Measurements from ENCODE around the gene LRP4. TPM values are rescaled to one million over a fixed set of nuclear protein-coding genes. Genes with fewer than 3 reads are reported as not detected.
"Not testable (repeated sequence)": the region's sequence is repeated elsewhere in the genome, so short reads cannot be mapped to it uniquely, and the experiment has no call there.

Gene LRP4, protein sequence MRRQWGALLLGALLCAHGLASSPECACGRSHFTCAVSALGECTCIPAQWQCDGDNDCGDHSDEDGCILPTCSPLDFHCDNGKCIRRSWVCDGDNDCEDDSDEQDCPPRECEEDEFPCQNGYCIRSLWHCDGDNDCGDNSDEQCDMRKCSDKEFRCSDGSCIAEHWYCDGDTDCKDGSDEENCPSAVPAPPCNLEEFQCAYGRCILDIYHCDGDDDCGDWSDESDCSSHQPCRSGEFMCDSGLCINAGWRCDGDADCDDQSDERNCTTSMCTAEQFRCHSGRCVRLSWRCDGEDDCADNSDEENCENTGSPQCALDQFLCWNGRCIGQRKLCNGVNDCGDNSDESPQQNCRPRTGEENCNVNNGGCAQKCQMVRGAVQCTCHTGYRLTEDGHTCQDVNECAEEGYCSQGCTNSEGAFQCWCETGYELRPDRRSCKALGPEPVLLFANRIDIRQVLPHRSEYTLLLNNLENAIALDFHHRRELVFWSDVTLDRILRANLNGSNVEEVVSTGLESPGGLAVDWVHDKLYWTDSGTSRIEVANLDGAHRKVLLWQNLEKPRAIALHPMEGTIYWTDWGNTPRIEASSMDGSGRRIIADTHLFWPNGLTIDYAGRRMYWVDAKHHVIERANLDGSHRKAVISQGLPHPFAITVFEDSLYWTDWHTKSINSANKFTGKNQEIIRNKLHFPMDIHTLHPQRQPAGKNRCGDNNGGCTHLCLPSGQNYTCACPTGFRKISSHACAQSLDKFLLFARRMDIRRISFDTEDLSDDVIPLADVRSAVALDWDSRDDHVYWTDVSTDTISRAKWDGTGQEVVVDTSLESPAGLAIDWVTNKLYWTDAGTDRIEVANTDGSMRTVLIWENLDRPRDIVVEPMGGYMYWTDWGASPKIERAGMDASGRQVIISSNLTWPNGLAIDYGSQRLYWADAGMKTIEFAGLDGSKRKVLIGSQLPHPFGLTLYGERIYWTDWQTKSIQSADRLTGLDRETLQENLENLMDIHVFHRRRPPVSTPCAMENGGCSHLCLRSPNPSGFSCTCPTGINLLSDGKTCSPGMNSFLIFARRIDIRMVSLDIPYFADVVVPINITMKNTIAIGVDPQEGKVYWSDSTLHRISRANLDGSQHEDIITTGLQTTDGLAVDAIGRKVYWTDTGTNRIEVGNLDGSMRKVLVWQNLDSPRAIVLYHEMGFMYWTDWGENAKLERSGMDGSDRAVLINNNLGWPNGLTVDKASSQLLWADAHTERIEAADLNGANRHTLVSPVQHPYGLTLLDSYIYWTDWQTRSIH (N-terminal part only)
- 6.1 and 9.9 TPM in 2 replicates for total RNA-seq

DNA sequence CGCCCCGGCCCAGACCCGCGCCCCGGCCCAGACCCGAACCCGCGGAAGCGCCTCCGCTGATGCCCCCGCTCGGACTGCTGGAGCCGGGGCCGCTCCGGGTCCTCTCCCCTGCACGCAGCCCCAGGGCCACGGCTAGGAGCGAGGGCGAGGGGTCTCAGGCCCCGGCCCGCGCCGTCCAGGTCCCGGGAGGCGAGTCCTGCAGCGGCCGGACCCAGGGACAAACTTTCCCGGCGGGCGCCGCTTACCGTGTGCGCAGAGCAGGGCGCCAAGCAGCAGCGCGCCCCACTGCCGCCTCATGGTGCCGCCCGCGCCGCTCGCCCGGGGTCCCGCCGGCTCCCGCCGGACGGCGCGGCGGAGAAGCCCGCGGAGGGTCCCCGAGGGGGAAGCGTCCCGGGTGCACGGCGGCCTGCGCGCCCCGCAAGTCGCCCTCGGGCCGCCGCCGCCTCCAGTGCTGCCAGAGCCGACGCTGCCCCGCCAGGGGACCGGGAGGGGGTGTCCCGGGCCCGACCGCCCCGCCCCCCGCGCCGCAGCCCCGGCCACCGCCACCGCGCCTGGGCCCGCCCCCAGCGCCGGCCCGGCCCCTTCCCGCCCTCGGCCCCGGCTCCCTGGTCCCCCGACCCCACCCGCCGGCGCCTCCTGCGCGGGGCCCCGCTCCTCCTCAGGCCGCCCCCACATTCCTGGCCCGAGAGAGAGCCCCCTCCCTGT is at the start of gene LRP4:
Gene LRP4, minus strand, starts transcription at position 468 of the 705 bp plus-strand sequence. Its CDS starts 171 bp downstream, at position 297.
- TF ChIP-seq CTCF (IDR thresholded peaks at IDR 0.05; ENCODE audit: insufficient read depth, low read length, poor library complexity, severe bottlenecking), result no peak
- H3K27me3 ChIP-seq (ENCODE audit: control insufficient read depth, insufficient read depth, low read length), result no peaks in the 10 kb centered on the region
- H3K36me3 ChIP-seq (ENCODE audit: control insufficient read depth, insufficient read depth, low read length), result no peaks in the 10 kb centered on the region
- DNase-seq (ENCODE audit: low read depth), result no peak
- peak within 1 kb of the TSS; percentile 63 for H3K4me3 ChIP-seq (ENCODE audit: low read depth, low read length)

DNA sequence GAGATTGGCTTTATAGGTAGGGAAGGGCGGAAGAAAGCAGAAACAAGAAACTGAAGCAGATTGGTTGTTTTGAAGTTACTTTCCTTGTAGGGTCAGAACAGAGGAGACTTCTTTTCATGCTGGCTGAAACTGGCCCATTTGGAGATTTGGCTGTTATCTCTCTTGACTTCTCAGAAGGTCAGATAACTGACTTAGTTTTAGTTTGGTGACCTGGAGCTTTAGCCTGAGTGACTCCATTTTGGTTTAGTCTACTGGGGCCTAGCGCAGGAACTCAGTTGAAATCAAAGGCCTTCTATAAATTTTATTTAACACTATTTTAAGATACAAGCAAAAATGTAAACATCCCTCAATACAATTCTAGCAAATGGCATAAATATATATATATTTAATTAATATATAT is 49.6 kb upstream of the LRP4 start:
- Histone ChIP-seq H3K36me3 (ENCODE audit: control insufficient read depth, insufficient read depth, low read length) (no peaks in the 10 kb centered on the region), H3K27me3 (ENCODE audit: control insufficient read depth, insufficient read depth, low read length) (no peaks in the 10 kb centered on the region), H3K4me3 (ENCODE audit: low read depth, low read length) (no peak overlapping the region)
- no peak for DNase-seq (ENCODE audit: low read depth)
- TF ChIP-seq CTCF (IDR thresholded peaks at IDR 0.05; ENCODE audit: insufficient read depth, low read length, poor library complexity, severe bottlenecking), result no peak

DNA sequence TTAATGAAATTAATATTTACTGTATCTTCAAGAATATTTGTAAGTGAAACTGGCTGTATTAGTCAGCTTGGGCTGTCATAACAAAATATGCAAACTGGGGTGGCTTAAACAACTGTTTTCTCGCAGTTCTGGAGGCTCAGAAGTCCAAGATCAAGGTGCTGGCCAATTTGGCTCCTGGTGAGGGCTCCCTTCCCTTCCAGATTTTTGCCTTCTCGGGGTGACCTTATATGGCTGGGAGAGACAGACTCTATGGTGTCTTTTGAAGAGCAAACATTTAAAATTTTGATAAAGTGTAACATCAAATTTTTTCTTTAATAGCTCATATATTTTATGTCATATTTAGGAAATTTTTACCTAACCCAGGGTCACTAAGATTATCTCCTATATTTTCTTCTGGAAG is 48.4 kb upstream of the LRP4 start:
- no peaks in the 10 kb centered on the region for H3K27me3 ChIP-seq (ENCODE audit: control insufficient read depth, insufficient read depth, low read length)
- H3K36me3 ChIP-seq (ENCODE audit: control insufficient read depth, insufficient read depth, low read length), result no peaks in the 10 kb centered on the region
- H3K4me3 ChIP-seq (ENCODE audit: low read depth, low read length), result no peak overlapping the region
- no peak for TF ChIP-seq CTCF (IDR thresholded peaks at IDR 0.05; ENCODE audit: insufficient read depth, low read length, poor library complexity, severe bottlenecking)
- no peak for DNase-seq (ENCODE audit: low read depth)

DNA sequence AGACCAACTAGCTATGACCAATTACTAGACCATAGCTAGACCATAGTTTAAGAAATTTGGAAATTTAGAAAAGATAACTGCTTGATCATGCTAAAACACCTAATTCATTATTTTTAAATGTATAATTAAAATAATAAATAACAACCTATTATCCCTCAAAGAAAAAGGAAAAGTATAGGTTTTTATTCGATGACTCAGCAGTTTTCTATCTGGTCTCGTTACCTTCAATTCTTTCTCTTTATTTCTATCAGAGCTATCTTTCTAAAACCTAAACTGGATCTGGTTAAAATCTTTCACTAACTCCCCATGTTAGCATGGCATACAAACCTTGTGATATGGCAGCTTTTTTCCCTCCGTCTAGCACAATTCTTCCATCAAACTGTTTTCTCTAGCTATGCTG is 45.5 kb upstream of the LRP4 start:
- DNase-seq (ENCODE audit: low read depth), result no peak
- Histone ChIP-seq H3K27me3 (ENCODE audit: control insufficient read depth, insufficient read depth, low read length) (no peaks in the 10 kb centered on the region), H3K4me3 (ENCODE audit: low read depth, low read length) (no peak overlapping the region), H3K36me3 (ENCODE audit: control insufficient read depth, insufficient read depth, low read length) (no peaks in the 10 kb centered on the region)
- no peak for TF ChIP-seq CTCF (IDR thresholded peaks at IDR 0.05; ENCODE audit: insufficient read depth, low read length, poor library complexity, severe bottlenecking)

DNA sequence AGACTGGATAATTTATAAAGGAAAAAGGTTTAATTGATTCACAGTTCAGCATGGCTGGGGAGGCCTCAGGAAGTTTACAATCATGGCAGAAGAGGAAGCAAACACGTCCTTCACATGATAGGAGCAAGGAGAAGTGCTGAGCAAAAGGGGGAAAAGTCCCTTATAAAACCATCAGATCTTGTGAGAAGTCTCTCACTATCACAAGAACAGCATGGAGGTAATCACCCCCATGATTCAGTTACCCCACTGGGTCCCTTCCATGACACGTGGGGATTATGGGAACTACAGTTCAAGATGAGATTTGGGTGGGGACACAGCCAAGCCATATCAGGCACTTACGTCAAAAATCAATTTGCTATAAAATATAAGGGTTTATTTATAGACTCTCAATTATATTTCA is 43.5 kb upstream of the LRP4 start:
- not testable (repeated sequence) for DNase-seq (ENCODE audit: low read depth); H3K27me3 ChIP-seq (ENCODE audit: control insufficient read depth, insufficient read depth, low read length); H3K36me3 ChIP-seq (ENCODE audit: control insufficient read depth, insufficient read depth, low read length); H3K4me3 ChIP-seq (ENCODE audit: low read depth, low read length)

All from kidney epithelial cell (primary cell).